ENCODE data around the gene KIRREL3. TPM values are rescaled to one million over a fixed set of nuclear protein-coding genes. Genes with fewer than 3 reads are reported as not detected.

The KIRREL3 gene
- total and polyA plus RNA-seq, 3 donors from 2014 or later: 1.0 to 1.1 (median 1.1) TPM

GRCh38 chr11:126713806-126714205, 286.8 kb downstream of the KIRREL3 start:
- 91 to 98% methylated on average over 3 to 6 of the region's 6 CpGs for WGBS, 2 donors
- intact Hi-C loops (cut with DNase I; ENCODE audit: low total_unique reads): no loop called here
- TF ChIP-seq CTCF (IDR thresholded peaks at IDR 0.05): no peak
- no peak for TF ChIP-seq POLR2A (IDR thresholded peaks at IDR 0.05)
- Histone ChIP-seq H3K27me3 (no peaks in the 10 kb centered on the region), H3K27ac (no peak overlapping the region), H3K36me3 (ENCODE audit: low read depth, missing control alignments) (no peaks in the 10 kb centered on the region), H3K4me3 (no peak overlapping the region), H3K4me1 (no peaks in the 10 kb centered on the region), H3K9me3 (no peaks in the 10 kb centered on the region)
- DNase-seq: no peak

- no peak for DNase-seq
- no peak overlapping the region for H3K27ac ChIP-seq
- H3K9me3 ChIP-seq: no peaks in the 10 kb centered on the region
- intact Hi-C loops (cut with DNase I; ENCODE audit: low total_unique reads): no loop called here
- WGBS, 2 donors: 66 to 73% methylated on average over 17 to 27 of the region's 27 CpGs
- H3K36me3 ChIP-seq (ENCODE audit: low read depth, missing control alignments): no peaks in the 10 kb centered on the region
- H3K27me3 ChIP-seq: no peaks in the 10 kb centered on the region
- H3K4me3 ChIP-seq: no peak overlapping the region
- TF ChIP-seq POLR2A (IDR thresholded peaks at IDR 0.05) (no peak), CTCF (IDR thresholded peaks at IDR 0.05) (no peak)
- no peaks in the 10 kb centered on the region for H3K4me1 ChIP-seq
Measured at GRCh38 chr11:126711977-126712625, 288.5 kb downstream of the KIRREL3 start.

- H3K36me3 ChIP-seq (ENCODE audit: low read depth, missing control alignments): no peaks in the 10 kb centered on the region
- DNase-seq: no peak
- no peaks in the 10 kb centered on the region for H3K9me3 ChIP-seq
- H3K4me1 ChIP-seq: no peaks in the 10 kb centered on the region
- no peak overlapping the region for H3K27ac ChIP-seq
- intact Hi-C loops (cut with DNase I; ENCODE audit: low total_unique reads): no loop called here
- H3K27me3 ChIP-seq: no peaks in the 10 kb centered on the region
- H3K4me3 ChIP-seq: no peak overlapping the region
- TF ChIP-seq POLR2A (IDR thresholded peaks at IDR 0.05) (no peak), CTCF (IDR thresholded peaks at IDR 0.05) (no peak)
- whole genome bisulfite sequencing, 2 donors: 93 to 100% methylated on average over 4 of the region's 4 CpGs
Measured at GRCh38 chr11:126710804-126711399, 289.7 kb downstream of the KIRREL3 start.

GRCh38 chr11:126707498-126707897, 293.1 kb downstream of the KIRREL3 start:
- WGBS, 2 donors: 55 to 84% methylated on average over 2 of the region's 2 CpGs
- DNase-seq: no peak
- Histone ChIP-seq H3K9me3 (no peaks in the 10 kb centered on the region), H3K4me3 (no peak overlapping the region), H3K4me1 (peaks cover 7% of the 10 kb centered on the region), H3K36me3 (ENCODE audit: low read depth, missing control alignments) (no peaks in the 10 kb centered on the region), H3K27me3 (no peaks in the 10 kb centered on the region), H3K27ac (no peak overlapping the region)
- TF ChIP-seq POLR2A (IDR thresholded peaks at IDR 0.05): no peak
- no peak for TF ChIP-seq CTCF (IDR thresholded peaks at IDR 0.05)
- intact Hi-C loops (cut with DNase I; ENCODE audit: low total_unique reads): no loop called here

- TF ChIP-seq CTCF (IDR thresholded peaks at IDR 0.05) (no peak), POLR2A (IDR thresholded peaks at IDR 0.05) (no peak)
- no peak for DNase-seq
- Histone ChIP-seq H3K27ac (no peak overlapping the region), H3K4me3 (no peak overlapping the region), H3K9me3 (no peaks in the 10 kb centered on the region), H3K36me3 (ENCODE audit: low read depth, missing control alignments) (no peaks in the 10 kb centered on the region), H3K4me1 (peaks cover 7% of the 10 kb centered on the region), H3K27me3 (no peaks in the 10 kb centered on the region)
- WGBS, 2 donors: 49 to 58% methylated on average over 2 of the region's 2 CpGs
- intact Hi-C loops (cut with DNase I; ENCODE audit: low total_unique reads): no loop called here
Measured at GRCh38 chr11:126704096-126704495, 296.5 kb downstream of the KIRREL3 start.

All from testis (tissue), 3 donors.